NCI-H1105 (cell line): Measurements from ENCODE around the gene HDAC4.

ENCODE experiments used
- DNase-seq: peaks from one replicate; lab custom pipeline; 2025; lab: John Stamatoyannopoulos, UW

The HDAC4 gene

DNA sequence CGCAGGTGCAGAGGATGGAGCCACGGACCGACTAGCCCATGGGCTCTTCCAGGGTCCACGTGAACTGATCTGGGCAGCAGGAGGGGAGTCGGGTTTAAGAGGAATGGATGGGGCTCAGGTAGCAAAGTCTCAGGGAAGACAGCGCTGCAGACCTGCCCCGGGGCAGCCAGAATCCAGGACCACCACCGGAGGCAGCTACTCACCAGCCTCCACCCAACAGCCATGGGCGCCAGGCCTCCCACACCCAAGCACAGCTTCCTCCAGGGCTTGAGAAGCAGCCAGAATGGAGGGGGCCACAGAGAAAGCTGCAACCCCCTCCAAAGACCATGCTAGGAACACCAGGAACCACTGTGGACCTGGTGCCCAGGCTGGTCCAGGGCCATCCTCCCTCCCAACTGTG is 388.6 kb downstream of the HDAC4 start:
- DNase-seq, result no peak

DNA sequence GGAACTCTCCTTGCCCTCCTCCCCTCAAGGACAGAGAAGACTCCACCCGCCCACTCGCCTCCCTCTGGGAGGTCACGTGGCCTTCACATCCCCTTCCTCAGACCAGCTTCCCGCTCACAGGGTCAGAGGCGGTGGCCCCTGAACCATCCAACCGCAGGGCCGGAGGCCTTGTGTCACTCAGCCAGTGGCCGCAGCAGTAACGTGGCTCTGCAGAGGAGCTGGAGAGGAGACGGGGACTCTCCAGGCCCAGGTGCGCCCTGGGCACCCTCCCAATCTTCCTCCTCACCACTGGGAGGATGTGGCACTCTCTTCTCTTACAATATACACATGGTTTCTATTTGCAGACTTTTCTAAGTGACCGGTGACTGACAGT is 391.2 kb downstream of the HDAC4 start:
- DNase-seq, result no peak

DNA sequence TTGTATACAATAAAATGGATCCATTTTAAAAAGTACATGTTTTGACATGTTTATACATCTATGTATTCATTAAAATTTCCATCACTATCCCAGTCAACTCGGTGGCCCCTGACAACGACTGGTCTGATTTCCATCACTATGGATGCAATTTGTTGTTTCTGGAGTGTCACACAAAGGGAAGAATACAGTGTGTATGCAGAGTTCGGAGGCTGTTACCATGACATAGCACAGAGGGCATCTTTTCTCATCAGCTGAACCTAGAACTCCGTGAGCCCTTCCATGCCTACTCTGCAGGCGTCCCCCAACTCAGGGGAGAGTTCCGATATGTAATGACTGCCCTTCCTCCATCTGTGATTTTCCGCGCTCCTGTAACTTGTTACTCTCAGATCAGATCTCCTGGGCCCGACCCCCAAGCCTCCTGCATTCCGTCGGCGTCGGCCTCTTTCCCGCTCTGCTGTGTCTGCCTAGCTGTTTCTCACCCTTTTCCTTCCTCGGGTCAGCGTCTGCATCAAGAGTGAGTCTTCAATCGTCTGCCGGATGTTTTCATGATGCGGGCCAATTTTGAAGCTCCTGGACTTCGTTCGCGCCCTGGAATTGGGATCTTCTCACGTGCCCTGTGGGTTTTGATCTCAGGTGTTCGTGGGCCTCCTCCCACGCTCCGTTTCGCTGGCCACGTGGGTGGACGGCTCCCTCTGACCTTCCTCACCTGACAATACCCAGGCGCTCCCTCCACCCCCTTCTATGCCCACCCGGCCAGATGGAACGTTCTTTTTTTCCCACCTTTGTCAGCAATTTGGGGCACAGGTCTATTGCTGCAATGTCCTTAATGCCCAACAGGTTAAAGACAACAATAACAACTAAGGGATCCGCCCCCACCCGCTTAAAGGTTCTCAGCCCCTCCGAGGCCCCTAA is 391.9 kb downstream of the HDAC4 start:
- DNase-seq, result no peak

DNA sequence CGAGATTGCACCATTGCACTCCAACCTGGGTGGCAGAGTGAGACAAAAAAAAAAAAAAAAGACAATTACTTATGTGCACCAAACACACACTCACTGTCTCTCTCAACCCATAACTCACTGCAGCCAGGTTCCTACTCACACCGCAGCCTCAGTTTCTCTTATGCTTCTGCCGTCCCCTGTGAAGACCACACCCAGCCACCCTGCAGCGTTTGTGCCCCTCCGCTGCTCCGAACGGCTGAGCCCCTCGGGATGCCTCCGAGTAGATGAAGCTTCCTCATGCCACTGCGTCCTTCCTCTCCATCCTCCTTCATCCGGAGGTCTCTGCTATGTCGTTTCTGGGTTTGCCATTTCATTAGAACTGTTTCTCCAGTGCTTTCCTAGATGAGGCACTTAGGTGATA is 392.8 kb downstream of the HDAC4 start:
- no peak for DNase-seq

DNA sequence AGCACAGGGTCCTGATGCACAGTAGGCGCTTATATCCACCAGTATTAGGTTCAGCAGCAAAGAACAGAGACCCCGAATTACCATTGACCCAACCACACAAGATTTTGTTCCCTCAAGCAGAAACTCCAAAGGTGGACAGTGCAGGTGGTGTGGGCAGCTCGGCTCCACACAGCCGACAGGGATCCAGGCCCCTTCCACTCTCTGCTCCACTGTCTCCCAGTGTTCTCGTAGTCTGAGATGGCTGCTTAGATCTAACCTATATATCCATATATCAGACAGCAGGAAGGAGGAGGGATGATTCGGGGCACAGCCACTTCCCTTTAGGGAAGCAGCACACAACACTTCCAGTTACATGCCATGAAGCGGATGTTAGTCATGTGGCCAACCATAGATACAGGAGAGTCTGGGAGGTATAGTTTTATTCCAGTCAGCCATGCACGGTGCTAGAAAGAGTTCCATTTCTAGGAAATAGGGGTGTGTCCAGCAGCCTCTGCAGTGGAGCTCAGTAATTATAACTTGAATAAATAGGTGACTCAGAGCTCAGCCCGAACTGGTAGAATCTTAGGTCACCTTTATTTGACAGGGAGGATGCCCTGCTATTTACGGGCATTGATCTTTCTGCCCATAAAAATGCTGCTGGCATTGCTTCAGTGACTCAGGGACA is 394.1 kb downstream of the HDAC4 start:
- DNase-seq, result no peak

DNA sequence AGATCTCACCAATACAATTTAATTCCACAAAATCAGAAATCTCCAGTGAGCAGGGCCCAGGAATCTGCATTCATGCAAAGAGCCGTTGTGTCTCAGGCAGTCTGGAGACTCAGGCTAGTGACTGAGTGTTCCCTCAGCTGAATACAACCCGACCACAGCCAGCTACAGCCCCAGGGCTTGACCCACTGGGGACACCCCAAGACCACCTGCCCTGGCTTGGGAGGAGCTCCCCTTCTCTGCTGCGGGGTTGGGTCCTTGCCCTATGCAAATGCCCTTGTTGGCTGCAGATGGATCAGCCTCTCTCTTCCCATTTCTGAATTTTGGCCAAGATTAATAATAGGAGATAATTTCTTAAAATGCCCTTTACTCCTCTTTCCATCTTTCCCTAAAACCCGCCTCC is 395.2 kb downstream of the HDAC4 start:
- no peak for DNase-seq

DNA sequence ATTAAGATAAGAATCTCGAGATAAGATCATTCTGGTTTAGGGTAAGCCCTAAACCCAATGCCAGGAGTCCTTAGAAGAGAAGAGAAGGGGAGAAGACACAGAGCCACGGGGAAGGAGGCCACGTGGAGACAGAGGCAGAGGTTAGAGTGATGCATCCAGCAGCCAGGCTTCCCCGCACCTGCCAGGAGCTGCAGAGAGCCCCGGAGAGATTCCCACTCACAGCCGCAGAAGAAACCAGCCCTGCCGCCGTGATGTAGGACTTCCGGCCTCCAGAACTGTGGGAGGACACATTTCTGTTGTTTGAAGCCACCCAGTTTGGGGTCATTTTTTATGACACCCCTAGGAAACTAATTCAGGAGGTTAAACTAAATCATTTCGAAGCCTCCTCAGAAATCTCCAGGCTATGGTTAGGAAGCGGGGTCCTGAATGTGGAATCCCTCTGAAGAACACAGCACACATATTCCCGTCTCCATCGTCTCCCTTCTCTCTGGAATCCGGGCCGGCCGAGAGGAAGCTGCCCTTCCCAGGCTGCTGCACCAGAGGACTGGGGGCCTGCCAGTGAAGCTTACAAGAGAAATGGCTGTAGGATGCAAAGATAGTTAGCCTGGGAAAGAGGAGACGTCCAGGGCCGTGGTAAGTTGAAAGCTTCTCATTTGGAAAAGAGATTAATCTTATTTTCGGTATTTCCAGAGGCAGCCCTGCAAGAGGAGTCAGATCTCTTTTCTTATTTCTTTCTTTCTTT is 396.4 kb downstream of the HDAC4 start:
- DNase-seq, result no peak

DNA sequence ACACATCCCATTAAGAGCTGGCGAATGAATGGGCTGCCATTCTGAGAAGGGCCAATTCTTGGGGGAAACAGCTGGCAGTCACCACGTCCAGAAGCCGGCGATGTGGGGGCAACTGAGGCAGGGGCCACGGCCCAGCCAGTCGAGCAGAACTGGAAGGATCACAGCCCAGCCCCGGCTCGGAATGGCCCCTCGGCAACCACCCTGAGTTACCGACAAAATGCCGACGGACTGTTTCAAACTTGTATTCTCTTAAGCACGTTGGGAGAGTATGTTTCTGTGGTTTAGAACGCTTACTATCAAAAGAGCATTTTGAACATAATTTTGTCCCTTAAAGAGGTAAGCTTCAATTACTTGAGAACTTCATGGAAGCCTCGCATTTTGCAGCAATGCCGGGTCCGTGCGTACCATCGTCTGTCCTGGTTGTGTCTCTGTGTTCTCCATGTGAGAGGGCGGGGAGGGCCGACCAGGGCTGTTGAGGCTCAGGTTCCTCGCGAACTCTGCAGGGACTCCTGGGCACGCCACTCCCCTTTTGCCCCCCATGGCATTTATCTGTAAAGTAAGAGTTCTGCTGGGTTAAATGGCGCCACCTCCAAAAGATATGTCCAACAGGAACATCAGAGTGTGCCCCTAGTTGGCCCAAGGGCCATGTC is 397.1 kb downstream of the HDAC4 start:
- no peak for DNase-seq

DNA sequence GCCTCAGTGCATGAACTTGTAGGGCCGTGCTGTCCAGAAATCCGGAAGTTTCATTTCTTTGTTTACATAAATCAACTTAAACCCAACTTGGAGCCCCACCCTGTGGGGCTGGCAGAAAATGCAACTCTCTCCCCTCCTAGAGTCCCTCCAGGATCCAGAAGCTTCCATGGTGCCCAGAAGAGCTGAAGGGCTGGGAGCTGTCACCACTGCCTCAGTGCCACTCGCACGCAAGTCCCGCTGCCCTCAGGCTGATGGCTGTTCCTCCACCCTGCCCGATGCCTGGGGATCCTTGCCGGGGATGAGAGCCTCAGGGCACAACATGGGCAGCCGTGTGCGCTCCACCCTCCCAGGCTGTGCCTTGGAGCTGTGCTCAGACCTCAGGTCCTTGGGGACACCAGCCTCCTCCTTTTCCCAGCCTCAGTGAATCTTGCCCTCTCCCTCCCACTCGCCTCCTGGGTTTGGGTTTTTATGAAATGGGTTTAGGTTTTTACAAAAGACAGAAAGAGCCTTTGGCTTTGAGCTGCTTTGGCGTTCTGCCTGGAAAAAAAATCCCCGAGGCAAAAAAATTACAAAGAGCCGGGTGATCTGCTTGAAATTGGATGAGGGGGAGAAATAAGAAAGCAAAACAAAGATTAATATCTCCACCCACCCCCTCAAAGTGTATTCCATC is 397.7 kb downstream of the HDAC4 start:
- DNase-seq, result no peak

DNA sequence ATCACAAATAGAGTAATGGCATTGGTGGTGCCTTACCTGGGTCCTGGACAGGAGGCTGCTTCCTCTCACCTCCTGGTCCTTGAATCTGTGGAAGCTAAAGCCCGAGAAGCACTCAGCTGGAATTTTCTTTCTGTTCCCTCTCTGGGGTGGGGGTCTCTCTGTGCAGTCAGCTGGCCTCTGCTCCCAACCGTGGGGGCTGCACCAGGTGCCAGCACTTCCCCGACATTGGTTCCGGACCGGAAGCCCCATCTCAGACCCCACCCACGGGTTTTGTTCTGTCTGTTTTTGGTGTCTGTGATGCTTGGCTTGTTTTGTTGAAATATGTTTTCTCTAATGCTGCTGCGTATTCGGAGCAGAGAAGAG is 398.2 kb downstream of the HDAC4 start:
- no peak for DNase-seq

DNA sequence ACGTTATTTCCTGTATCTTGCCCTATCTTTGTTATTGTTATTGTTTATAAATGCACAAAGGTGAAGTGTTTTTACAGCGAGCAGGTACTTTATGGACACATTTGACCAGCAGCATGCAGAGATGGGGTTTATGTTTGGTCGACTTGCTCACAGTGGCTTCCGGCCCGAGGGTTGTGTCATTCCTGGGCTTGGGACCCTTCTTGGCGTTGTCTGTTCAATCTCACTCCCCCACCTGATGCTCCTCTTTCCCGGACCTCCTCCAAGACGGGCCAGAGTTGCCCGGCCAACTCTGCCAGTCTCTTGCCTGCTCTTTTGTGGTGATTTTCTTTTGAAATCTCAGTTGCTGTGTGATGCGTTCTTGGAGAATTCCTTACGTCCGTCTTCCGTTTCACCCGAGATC is 399.0 kb downstream of the HDAC4 start:
- DNase-seq, result no peak

DNA sequence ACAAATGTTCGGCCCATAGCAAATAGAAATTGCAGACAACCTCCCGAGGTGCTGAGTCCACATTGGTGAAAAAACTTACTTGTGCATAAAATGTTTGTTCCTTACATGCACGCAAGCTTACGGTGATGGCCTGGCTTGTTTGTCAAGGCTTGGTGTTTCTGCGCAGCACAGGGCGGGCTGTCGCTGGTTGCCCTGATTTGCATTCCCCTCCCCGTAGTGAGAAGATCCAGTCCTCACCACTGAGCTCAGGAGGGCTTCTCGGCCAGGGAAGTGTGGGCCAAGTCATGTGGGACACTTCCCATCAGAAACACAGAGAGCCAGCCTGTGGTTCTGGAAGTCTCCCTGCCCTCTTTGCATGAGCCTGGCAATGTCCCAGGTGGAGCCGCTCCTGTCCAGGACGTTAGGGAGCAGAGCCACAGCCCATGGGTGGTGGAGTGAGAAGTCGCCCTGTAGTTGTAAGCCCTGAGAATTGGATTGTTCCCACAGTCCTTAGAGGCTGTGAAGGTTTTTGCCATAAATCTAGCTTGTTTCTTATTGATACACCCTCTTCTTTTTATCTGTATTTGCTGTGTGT is 400.2 kb downstream of the HDAC4 start:
- no peak for DNase-seq

DNA sequence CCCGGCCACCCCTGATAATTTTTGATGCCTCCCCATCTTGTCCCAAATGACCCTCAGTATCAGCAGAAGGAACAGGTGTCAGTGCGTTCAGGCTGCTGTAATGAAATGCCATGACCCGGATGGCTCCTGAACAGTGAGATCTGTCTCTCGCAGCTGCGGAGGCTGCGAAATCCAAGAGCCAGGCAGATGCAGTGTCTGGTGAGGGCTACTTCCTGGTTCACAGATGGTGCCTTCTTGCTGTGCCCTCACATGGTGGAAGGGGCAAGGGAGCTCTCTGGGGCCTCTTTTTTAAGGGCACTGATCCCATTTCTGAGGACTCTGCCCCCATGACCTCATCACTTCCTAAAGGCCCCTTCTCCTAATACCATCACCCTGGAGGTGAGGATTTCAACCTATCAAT is 400.7 kb downstream of the HDAC4 start:
- no peak for DNase-seq

DNA sequence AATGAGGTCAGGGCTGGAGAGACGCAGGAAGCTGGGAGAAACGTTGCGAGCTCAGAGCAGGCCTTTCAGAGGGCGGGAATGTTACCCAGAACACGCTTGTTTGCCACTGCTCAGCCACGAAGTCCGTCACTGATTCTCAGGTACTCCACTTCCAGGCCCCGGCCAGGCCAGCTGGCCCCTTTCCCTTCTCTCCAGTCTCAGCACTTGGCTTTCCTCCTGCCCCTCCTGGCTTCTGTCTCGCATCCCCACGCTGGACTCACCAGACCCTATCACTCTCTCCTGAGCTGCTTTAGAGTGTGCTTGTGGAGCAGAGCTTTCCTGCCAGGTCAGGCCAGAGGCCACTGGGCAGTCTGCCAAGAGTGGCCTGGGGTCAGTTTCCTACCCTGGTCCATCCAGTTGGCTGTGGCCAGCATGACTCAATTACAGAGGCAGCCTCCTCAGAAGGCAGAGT is 401.5 kb downstream of the HDAC4 start:
- DNase-seq, result no peak

DNA sequence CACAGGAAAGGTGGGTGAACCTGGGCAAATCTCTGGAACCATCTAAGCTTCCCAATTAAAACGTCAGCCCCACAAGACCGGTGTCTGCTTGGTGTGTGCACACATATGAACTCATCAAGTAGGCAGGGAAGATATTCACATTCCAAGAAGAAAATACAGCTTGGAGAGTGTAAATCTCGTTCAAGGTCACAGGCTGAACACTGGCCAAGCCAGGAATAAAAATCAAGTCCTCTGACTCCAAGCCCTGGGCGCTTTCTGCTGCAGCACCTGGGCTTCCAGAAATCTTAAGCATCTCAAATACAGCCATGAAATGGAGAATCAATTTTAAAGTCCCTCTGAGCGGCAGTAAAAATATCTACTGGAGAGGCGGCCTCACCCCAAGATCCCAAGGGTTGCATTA is 402.0 kb downstream of the HDAC4 start:
- no peak for DNase-seq
